ENCODE data around the gene PDE11A.

Gene PDE11A

DNA sequence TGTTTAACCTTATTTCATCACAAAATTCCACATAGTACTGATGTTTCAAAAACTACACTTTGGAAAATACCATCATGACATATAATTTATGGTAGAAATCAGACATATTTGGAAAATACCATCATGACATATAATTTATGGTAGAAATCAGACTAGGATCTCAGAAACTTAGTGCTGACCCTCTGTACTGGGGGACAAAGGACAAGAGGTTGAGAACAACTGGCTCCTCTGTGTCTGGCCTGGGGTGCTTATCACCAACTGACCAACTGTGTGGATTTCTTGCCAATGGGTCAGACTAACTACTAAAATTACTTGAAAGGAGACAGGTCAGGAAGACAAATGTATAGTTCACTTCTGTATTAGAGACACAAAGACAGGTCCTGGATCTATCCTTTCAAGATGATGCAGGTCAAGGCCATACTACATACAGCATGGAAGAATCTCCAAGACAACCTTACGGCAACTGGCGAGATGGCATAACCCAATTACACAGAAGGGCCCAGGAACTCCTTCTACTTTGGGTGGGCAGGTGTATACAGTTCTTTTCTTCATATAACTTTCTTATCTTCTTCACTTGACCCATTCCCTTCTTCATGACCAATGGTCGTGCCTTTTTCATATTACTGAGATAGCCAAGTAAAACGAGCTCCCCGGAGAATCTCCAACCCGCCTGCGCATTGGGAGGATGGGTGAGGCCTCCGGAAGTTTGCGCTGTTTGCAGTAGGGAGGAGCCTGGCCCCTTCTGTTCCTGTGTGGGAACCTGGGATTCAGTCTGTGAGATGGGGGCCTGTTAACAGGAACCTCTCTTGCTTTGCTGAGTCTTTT is 389.5 kb downstream of the PDE11A start:
- no peaks in the 10 kb centered on the region for H3K9me3 Mint-ChIP-seq
- H3K4me3 Mint-ChIP-seq: no peak overlapping the region
- no peaks in the 10 kb centered on the region for H3K27me3 Mint-ChIP-seq (ENCODE audit: low read depth, poor library complexity)
- H3K4me1 Mint-ChIP-seq: peaks cover 10% of the 10 kb centered on the region
- H3K27ac Mint-ChIP-seq: no peak overlapping the region
- TF ChIP-seq, protein P1, sequence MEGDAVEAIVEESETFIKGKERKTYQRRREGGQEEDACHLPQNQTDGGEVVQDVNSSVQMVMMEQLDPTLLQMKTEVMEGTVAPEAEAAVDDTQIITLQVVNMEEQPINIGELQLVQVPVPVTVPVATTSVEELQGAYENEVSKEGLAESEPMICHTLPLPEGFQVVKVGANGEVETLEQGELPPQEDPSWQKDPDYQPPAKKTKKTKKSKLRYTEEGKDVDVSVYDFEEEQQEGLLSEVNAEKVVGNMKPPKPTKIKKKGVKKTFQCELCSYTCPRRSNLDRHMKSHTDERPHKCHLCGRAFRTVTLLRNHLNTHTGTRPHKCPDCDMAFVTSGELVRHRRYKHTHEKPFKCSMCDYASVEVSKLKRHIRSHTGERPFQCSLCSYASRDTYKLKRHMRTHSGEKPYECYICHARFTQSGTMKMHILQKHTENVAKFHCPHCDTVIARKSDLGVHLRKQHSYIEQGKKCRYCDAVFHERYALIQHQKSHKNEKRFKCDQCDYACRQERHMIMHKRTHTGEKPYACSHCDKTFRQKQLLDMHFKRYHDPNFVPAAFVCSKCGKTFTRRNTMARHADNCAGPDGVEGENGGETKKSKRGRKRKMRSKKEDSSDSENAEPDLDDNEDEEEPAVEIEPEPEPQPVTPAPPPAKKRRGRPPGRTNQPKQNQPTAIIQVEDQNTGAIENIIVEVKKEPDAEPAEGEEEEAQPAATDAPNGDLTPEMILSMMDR (IDR thresholded peaks at IDR 0.05): no peak
- H3K36me3 Mint-ChIP-seq (ENCODE audit: low read depth): no peaks in the 10 kb centered on the region
- DNase-seq: no peak

DNA sequence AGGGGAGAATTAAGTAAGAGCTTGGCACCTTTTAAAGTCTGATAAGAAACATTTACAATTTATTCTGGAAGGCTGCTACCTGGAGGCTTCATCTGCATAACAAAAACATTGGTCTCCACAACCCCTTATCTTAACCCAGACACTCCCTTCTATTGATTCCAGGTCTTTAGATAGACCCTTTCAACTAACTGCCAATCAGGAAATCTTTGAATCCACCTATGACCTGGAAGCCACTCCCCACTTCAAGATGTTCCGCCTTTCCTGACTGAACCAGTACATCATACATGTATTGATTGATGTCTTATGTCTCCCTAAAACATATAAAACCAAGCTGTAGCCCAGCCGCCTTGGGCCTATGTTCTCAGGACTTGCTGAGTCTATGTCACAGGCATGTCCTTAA is 390.6 kb downstream of the PDE11A start:
- H3K9me3 Mint-ChIP-seq: no peaks in the 10 kb centered on the region

DNA sequence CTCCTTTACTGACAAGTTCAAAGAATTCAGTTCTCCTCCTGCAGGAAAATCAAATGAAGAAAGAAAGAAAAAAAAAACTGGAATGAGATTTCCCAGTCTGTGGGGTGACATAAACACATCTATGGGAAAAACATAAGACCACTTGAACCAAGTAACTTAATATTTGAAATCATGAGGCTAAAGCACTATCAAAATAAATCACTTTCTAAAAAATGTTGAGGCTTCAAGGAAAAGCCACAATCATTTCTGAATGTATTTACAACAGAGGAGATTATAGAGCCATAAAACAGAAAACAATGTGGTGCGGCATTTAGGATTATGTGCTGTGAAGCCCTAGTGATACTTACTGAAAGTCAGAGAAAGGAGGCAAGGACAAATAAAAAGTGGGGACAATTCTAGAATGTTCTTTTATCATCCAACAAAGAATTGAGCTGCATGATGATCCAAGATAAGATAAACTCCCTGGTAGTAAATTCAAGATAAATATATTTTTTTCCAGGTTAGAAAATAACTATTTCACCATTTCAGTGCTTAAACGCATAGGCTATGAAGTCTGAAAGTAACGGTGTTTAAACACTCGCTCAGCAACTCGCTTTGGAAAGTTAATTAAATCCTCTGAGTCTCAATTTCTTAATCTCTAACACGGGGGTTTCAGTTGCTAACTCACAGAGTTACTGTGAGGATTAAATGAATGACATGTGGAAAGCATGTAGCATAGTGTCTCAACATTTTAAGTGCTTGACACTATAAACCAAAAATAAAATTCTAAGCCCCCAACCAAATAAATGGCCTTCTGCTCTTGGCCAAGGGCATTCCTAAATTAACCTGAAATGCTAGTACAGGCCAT is 391.5 kb downstream of the PDE11A start:
- H3K9me3 Mint-ChIP-seq: no peaks in the 10 kb centered on the region
- H3K4me1 Mint-ChIP-seq: peaks cover 26% of the 10 kb centered on the region
- no peak overlapping the region for H3K27ac Mint-ChIP-seq
- no peaks in the 10 kb centered on the region for H3K27me3 Mint-ChIP-seq (ENCODE audit: low read depth, poor library complexity)
- TF ChIP-seq, protein P1 (IDR thresholded peaks at IDR 0.05): no peak
- H3K4me3 Mint-ChIP-seq: no peak overlapping the region
- no peaks in the 10 kb centered on the region for H3K36me3 Mint-ChIP-seq (ENCODE audit: low read depth)
- DNase-seq: no peak

More for the DNA sequence above, 390.6 kb downstream of the PDE11A start:
- TF ChIP-seq, protein P1 (IDR thresholded peaks at IDR 0.05): no peak
- H3K4me3 Mint-ChIP-seq: no peak overlapping the region
- peaks cover 17% of the 10 kb centered on the region for H3K4me1 Mint-ChIP-seq
- no peak for DNase-seq
- no peaks in the 10 kb centered on the region for H3K36me3 Mint-ChIP-seq (ENCODE audit: low read depth)
- no peak overlapping the region for H3K27ac Mint-ChIP-seq
- H3K27me3 Mint-ChIP-seq (ENCODE audit: low read depth, poor library complexity): no peaks in the 10 kb centered on the region

DNA sequence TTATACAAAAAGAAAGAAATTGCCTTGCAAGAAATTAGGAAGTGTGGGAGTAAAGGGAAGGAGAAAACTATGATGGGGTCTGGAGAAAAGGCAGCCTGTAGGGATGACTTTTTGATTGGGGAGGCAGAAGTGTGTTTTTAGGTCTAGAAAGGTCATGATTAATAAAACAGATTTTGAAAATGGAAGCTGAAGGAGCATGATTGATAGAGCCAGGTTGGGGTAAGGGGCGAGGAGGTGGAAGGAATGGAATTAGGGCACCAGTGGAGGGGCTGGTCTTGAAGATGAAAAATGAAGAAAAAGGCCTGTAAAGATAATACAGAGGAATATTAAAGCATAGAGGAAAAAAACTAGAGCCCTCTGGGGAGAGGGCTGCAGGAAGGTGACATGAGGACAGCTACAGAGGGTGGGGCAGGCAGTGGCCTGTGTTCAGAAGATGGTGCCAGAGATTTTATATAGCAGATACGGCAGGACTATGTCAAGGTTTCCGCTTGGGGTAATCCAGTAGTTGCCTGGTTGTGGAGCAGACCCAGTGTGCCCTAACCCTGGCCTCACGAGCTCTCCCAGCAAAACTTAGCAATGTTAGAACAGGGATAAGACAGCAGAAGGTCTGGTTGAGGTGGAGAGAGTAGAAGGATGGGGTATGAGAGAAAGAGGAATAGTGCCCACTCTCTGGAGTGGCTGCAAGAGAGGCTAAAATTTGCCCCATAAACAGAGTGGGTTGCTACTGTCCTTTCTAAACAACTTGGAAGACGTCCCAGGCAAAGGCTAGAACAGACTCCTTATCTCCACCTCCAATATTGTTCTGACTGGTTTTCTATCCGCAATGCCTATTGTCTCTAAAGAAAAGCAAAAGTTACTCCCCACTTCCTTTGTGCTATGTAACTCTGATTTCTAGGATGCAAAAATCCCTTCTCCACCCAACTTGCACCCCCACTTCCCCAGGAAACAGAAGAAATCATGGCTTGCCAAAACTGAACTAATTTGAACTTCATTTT is 392.7 kb downstream of the PDE11A start:
- H3K27me3 Mint-ChIP-seq (ENCODE audit: low read depth, poor library complexity): no peaks in the 10 kb centered on the region
- no peaks in the 10 kb centered on the region for H3K36me3 Mint-ChIP-seq (ENCODE audit: low read depth)
- no peak for DNase-seq
- H3K4me1 Mint-ChIP-seq: peaks cover 38% of the 10 kb centered on the region
- TF ChIP-seq, protein P1 (IDR thresholded peaks at IDR 0.05): no peak
- H3K27ac Mint-ChIP-seq: no peak overlapping the region
- H3K4me3 Mint-ChIP-seq: no peak overlapping the region
- H3K9me3 Mint-ChIP-seq: no peaks in the 10 kb centered on the region

DNA sequence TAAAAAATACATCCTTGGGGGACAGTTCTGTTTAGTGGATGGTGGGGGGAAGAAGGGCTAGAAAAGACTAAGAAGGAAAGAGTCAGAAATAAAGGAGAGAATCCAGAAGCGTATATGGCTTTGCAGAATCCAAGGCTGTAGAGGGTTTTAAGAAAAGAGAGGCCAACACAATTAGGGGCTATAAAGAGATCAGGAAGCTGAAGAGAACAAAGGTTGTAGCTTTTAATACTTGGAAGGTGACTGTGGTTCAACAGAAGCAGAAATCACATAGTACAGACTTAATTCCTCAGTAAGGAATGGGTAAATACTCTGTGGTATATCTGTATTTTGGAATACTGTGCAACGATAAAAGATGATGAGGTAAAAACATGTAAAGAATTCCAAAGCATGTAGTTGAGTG is 393.6 kb downstream of the PDE11A start:
- no peak for DNase-seq
- Mint-ChIP-seq H3K27ac (no peak overlapping the region), H3K9me3 (no peaks in the 10 kb centered on the region), H3K27me3 (ENCODE audit: low read depth, poor library complexity) (no peaks in the 10 kb centered on the region), H3K36me3 (ENCODE audit: low read depth) (no peaks in the 10 kb centered on the region), H3K4me3 (no peak overlapping the region), H3K4me1 (peaks cover 43% of the 10 kb centered on the region)
- TF ChIP-seq, protein P1 (IDR thresholded peaks at IDR 0.05): no peak

All from nephron progenitor cell (in vitro differentiated cells).